ENCODE data around the gene DMAC2.
"Not testable (repeated sequence)": the region's sequence is repeated elsewhere in the genome, so short reads cannot be mapped to it uniquely, and the experiment has no call there.

Gene DMAC2

DNA sequence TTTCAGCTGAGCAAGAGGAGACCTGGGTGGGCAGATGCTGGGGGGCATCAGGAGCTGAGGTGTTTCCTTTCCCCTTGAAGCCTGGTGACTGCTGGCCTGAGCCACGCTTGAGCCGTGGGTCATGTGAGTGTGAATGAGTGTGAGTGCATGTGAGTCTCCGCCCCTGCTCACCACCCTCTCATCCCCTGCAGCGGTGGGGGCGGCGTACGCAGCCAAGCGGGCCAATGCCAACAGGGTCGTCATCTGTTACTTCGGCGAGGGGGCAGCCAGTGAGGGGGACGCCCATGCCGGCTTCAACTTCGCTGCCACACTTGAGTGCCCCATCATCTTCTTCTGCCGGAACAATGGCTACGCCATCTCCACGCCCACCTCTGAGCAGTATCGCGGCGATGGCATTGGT is 17.7 kb downstream of the DMAC2 start:
- no peak for DNase-seq

DNA sequence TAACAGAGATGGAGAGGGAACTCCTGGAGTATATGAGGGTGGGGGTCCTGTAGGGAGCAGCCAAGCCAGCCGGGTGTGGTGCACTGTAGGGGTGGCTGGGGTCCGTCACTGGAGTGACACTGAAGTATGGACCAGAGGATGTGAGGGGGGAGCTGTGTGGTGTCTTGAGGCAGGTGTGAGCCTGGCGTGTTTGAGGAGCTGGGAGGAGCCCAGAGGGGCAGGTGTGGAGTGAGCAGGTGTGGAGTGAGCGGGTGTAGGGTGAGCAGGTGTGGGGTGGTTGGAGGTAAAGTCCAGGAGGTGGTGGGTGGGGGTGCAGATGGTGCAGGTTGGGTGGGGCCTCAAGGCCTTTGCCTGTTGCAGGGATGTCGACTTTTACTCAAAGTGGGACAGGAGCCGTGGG is 18.4 kb downstream of the DMAC2 start:
- DNase-seq, result no peak

DNA sequence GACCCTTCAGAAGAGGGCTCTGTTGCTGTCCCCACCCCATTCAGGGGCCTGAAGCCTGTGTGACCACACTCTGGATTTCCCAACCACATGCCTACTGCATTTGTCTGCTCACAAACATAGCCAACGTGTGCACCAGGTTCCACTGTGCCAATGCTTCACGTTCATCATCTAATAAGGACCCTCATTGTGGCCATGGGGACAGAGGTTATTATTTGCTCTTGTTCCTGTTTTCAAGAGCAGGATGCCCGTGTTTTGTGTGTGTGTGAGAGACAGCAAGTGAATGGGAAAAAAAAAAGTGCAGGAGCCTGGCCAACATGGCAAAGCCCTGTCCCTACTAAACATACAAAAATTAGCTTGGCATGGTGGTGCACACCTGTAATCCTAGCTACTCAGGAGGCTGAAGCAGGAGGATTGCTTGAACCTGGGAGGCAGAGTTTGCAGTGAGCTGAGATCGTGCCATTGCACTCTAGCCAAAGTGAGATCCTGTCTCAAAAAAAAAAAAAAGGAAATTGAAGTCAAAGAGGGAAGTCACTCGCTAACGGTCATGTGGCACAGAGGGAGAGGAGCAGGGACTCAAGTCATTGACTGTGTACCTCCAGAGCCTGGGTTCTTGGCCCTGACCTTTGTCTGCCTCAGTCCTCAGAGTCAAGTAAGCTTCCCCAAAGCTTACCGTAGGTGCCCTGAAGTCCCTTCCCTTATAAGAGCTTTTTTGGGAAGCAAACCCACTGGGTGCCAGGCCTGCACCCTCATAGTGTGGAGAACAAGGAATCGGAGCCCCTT is 19.4 kb downstream of the DMAC2 start:
- no peak for DNase-seq

GRCh38 chr19:41416194-41416674 is 23.5 kb downstream of the DMAC2 start:
- no peak for DNase-seq

- no peak for DNase-seq
These were observed 24.5 kb downstream of the DMAC2 start for GRCh38 chr19:41415154-41415571.

GRCh38 chr19:41414461-41414860 is 25.3 kb downstream of the DMAC2 start:
- DNase-seq, result no peak

GRCh38 chr19:41413947-41414346 is 25.8 kb downstream of the DMAC2 start:
- no peak for DNase-seq

DNA sequence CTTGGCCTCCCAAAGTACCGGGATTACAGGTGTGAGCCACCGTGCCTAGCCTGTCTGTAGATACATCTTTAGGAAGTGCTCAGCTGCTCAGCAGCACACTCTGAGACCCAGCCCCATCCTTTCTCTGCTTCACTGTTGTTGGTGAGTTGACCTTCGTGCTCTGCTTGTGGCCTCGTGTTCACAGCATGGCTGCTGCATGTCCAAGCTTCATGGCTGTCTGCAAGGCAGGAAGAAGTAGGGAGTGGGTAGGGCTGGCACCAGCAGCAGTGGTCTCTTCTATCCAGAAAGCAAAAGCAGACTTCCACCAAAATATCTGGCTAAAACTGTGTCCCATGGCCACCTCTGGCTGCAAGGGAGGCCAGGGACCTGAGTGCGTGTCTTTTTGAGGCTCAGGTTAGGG is 26.8 kb downstream of the DMAC2 start:
- no peak for DNase-seq

DNA sequence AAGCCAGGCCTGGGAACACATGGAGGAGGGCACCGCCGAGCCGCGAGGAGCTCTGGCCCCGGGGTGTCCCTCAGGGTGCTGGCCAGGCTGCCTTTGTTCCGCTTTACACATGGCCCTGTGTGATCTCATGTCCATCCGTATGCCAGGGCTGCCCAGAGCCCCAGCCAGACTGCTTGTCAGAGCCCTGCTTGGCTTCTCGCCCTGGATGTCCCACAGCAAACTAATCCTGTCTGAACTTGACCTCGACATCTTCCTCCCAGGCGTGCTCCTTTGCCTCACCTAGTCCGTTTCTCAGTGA is 27.8 kb downstream of the DMAC2 start:
- DNase-seq, result no peak

DNA sequence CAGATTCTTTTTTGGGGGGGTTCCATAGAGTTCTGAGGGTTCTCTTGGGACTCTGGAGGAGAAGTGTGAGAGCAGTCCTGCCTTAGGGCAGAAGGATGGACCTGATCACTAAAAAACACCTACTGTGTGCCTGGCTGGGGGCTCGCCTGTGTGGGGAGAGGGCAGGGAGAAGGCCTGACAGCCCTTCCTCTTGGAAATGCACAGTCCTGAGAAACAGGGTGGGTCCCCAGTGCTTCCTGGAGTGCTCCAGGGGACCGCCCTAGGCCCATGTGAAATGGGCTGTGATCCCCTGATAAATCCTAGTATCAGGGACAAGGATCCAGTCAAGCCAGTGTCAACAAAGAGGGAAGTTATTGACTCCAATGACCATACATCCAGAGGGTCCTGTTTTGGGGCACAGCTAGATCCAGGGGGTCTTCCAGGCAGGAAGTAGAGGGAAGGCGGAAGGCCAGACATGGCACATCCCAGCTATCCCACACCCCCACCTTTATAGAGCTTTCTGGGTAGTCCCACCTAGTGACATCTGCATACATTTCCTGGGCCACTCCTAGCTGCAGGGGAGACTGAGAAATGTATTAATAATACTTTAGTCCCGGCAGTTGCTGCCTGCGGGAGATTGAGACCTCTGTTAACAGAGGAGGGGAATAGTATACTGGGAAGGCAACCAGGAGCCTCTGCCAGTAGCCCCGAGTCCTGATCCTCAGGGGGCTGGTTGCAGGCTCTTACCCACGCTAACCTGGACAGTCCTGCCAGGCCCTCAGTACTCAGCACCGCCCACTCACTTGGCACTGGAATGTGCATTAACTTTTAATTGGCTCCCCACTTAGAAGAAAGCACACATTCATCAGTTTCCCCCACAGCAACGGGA is 28.4 kb downstream of the DMAC2 start:
- no peak for DNase-seq

DNA sequence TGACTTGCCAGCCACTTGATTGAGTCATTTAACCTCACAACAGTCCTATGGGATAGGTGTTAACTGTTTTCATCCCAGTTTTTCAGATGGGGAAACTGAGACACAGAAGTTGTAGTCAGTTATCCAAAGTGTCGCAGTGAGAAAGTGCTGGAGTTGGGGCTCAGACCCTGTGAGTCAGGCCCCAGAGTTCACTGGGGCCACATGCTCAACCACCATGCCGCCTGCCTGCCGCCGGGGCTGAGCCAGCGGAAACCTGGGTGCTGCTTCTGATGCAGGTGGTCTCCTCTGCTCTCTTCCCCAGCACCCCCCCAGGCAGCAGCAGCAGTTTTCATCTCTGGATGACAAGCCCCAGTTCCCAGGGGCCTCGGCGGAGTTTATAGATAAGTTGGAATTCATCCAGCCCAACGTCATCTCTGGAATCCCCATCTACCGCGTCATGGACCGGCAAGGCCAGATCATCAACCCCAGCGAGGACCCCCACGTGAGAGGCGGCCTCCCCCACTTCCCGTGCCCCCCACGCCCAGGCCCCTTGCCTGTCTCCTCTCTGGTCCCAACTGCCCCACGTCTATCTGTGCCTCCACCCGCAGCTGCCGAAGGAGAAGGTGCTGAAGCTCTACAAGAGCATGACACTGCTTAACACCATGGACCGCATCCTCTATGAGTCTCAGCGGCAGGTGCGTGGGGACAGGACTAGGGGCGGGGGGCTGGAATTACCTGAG is 29.2 kb downstream of the DMAC2 start:
- no peak for DNase-seq

DNA sequence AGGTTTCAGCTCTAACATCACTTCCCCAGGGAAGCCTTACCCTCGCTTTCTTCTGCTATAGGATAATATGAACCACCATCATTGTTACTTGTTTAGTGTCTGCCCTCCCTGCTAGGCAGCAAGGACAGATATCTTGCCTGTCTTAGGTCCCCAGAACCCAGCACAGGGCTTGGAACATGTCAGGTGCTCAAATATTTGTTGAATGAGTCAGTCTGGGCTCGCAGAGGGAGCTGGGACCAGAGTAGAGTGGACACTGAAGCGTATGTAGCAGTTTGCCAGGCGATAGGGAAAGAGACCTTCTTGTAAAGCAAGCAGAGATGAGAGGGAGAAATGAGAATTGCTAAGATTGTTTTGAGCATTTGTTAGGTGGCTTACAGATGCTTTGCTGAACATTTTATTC is 30.4 kb downstream of the DMAC2 start:
- no peak for DNase-seq

GRCh38 chr19:41408846-41409245 is 30.9 kb downstream of the DMAC2 start:
- not testable (repeated sequence) for DNase-seq

- DNase-seq, result no peak
These were observed 31.5 kb downstream of the DMAC2 start for GRCh38 chr19:41408256-41408655.

GRCh38 chr19:41407271-41407670 is 32.4 kb downstream of the DMAC2 start:
- DNase-seq, result no peak

DNA sequence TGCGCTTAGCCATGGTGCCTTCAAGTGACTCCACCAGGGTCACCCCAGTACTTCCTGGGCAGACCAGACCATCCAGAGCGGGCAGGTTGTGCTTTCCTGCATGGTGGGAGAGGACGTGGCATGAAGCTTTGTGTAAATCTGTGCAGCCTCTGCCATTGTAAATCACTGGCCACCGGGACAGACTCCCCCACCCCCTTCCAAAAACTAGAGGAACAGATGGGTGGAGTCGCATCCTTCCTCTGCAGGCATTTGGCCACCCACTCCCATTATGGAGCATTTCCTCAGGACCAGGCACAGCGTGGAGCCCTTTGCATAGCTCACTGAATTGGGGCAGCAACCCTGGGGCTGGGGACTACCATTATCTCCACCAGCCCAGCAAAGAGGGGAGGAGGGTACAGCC is 33.9 kb downstream of the DMAC2 start:
- no peak for DNase-seq

- no peak for DNase-seq
These were observed 36.3 kb downstream of the DMAC2 start for GRCh38 chr19:41403181-41403970.

DNA sequence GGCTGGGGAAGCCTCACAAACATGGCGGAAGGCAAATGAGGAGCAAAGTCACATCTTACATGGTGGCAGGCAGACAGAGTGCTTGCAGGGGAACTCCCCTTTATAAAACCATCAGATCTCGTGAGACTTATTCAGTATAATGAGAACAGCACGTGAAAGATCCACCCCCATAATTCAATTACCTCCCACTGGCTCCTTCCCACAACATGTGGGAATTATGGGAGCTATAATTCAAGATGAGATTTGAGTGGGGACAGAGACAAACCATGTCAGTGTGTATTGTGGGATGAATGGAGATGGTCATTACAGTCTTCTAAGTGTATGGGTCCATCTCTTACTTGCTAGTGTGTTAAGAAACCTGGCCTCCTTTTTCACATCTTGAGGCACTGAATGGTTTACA is 37.7 kb downstream of the DMAC2 start:
- no peak for DNase-seq

- no peak for DNase-seq
These were observed 38.2 kb downstream of the DMAC2 start for GRCh38 chr19:41401483-41401882.

GRCh38 chr19:41399525-41399924 is 40.2 kb downstream of the DMAC2 start:
- DNase-seq, result no peak

- no peak for DNase-seq
These were observed 40.6 kb downstream of the DMAC2 start for GRCh38 chr19:41399091-41399490.

DNA sequence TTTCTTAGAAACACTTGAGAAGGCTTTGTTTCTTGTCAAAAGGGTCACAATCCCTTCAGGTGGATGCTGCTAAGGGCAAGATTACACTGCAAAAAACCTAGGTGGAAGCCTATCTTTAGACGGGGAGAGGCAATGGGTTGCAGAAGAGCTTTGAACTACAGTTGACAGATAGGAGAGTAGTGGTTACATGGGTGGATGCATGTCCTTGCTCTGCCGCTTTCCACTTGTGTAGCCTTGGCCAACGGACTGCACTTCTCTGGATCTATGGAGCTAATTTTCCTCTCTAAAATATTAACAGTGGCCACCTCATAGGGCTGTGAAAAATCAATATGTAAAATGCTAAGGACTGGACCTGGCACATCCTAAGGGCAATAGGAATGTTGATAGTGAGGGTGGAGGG is 41.1 kb downstream of the DMAC2 start:
- no peak for DNase-seq

GRCh38 chr19:41398050-41398418 is 41.7 kb downstream of the DMAC2 start:
- no peak for DNase-seq
